ENCODE results near the gene NRP1. TPM values are rescaled to one million over a fixed set of nuclear protein-coding genes. Genes with fewer than 3 reads are reported as not detected.
"Not testable (repeated sequence)": the region's sequence is repeated elsewhere in the genome, so short reads cannot be mapped to it uniquely, and the experiment has no call there.

NRP1 gene
- total and polyA plus RNA-seq, 4 donors = 14.6 to 55.6 (median 37.8) TPM

GRCh38 chr10:33139181-33139646 lies 195.3 kb downstream of the NRP1 start:
- H3K9ac ChIP-seq (ENCODE audit: low read depth in 1 of 2, low read length in 2 of 2) = no peak overlapping the region
- no peaks in the 10 kb centered on the region for H3K27me3 ChIP-seq (ENCODE audit: control insufficient read depth in 4 of 4, insufficient read depth in 4 of 4, low read length in 3 of 4)
- no peaks in the 10 kb centered on the region for H3K4me1 ChIP-seq (ENCODE audit: control insufficient read depth in 4 of 4, insufficient read depth in 4 of 4, low read length in 3 of 4)
- H3K9me3 ChIP-seq (ENCODE audit: control insufficient read depth in 4 of 4, low read length in 3 of 4) = no peaks in the 10 kb centered on the region
- H3K27ac ChIP-seq (ENCODE audit: low read depth in 1 of 2, low read length in 2 of 2) = no peak overlapping the region
- 82% methylated on average over 12 of the region's 12 CpGs for WGBS
- H3K4me3 ChIP-seq (ENCODE audit: low read depth in 1 of 3, low read length in 3 of 3) = no peak overlapping the region
- no peak for DNase-seq (ENCODE audit: low spot score)
- no peaks in the 10 kb centered on the region for H3K36me3 ChIP-seq (ENCODE audit: control insufficient read depth in 4 of 4, insufficient read depth in 3 of 4, low read depth in 1 of 4, low read length in 3 of 4)
- TF ChIP-seq FOXA2 (IDR thresholded peaks at IDR 0.05) (no peak), REST (IDR thresholded peaks at IDR 0.05) (no peak), EGR1 (IDR thresholded peaks at IDR 0.05; ENCODE audit: low read depth in 2 of 2) (no peak), ZBTB33 (IDR thresholded peaks at IDR 0.05) (no peak), CTCF (IDR thresholded peaks at IDR 0.05; ENCODE audit: low read depth, low read length, missing input control) (no peak), RXRA (IDR thresholded peaks at IDR 0.05) (no peak), FOXA1 (IDR thresholded peaks at IDR 0.05) (no peak)

- not testable (repeated sequence) for H3K9me3 ChIP-seq (ENCODE audit: control insufficient read depth in 4 of 4, low read length in 3 of 4); H3K4me3 ChIP-seq (ENCODE audit: low read depth in 1 of 3, low read length in 3 of 3); H3K36me3 ChIP-seq (ENCODE audit: control insufficient read depth in 4 of 4, insufficient read depth in 3 of 4, low read depth in 1 of 4, low read length in 3 of 4); H3K27ac ChIP-seq (ENCODE audit: low read depth in 1 of 2, low read length in 2 of 2); H3K4me1 ChIP-seq (ENCODE audit: control insufficient read depth in 4 of 4, insufficient read depth in 4 of 4, low read length in 3 of 4); H3K9ac ChIP-seq (ENCODE audit: low read depth in 1 of 2, low read length in 2 of 2); H3K27me3 ChIP-seq (ENCODE audit: control insufficient read depth in 4 of 4, insufficient read depth in 4 of 4, low read length in 3 of 4); DNase-seq (ENCODE audit: low spot score)
- 90% methylated on average over 10 of the region's 10 CpGs for WGBS
These were observed 195.8 kb downstream of the NRP1 start for GRCh38 chr10:33138686-33139085.

- H3K36me3 ChIP-seq (ENCODE audit: control insufficient read depth in 4 of 4, insufficient read depth in 3 of 4, low read depth in 1 of 4, low read length in 3 of 4) = no peaks in the 10 kb centered on the region
- H3K27me3 ChIP-seq (ENCODE audit: control insufficient read depth in 4 of 4, insufficient read depth in 4 of 4, low read length in 3 of 4) = no peaks in the 10 kb centered on the region
- 92% methylated on average over 12 of the region's 12 CpGs for WGBS
- TF ChIP-seq JUND (IDR thresholded peaks at IDR 0.05) (no peak), ATF3 (IDR thresholded peaks at IDR 0.05) (no peak), GABPA (IDR thresholded peaks at IDR 0.05 in 1 of 2, conservative IDR thresholded peaks at IDR 0.05 in 1 of 2) (no peak), FOXA2 (IDR thresholded peaks at IDR 0.05) (no peak)
- no peak overlapping the region for H3K9ac ChIP-seq (ENCODE audit: low read depth in 1 of 2, low read length in 2 of 2)
- no peaks in the 10 kb centered on the region for H3K4me1 ChIP-seq (ENCODE audit: control insufficient read depth in 4 of 4, insufficient read depth in 4 of 4, low read length in 3 of 4)
- no peak for DNase-seq (ENCODE audit: low spot score)
- H3K27ac ChIP-seq (ENCODE audit: low read depth in 1 of 2, low read length in 2 of 2) = no peak overlapping the region
- H3K4me3 ChIP-seq (ENCODE audit: low read depth in 1 of 3, low read length in 3 of 3) = no peak overlapping the region
- no peaks in the 10 kb centered on the region for H3K9me3 ChIP-seq (ENCODE audit: control insufficient read depth in 4 of 4, low read length in 3 of 4)
These were observed 197.0 kb downstream of the NRP1 start for GRCh38 chr10:33137356-33138005.
